WERI-Rb-1 (cell line): ENCODE results near the gene SPZ1.

Experiments used
- DNase-seq: peaks from one replicate; pipeline ENCODE4 v3.0.0-alpha.2; 2020
- H3K27ac ChIP-seq: fragments of 250-450 bp; sonication (Bioruptor Pico); 2 replicates; pipeline ENCODE4 v1.5.1; 2020; ENCODE audit warnings: mild to moderate bottlenecking, moderate library complexity
- H3K27me3 ChIP-seq: fragments of 250-450 bp; sonication (Bioruptor Pico); 2 replicates; pipeline ENCODE4 v1.5.1; 2021; ENCODE audit warnings: mild to moderate bottlenecking, low read depth, moderate library complexity; ENCODE audit not compliant: insufficient read depth, severe bottlenecking
- H3K36me3 ChIP-seq: fragments of 250-450 bp; sonication (Bioruptor Pico); 2 replicates; pipeline ENCODE4 v1.5.1; 2020; ENCODE audit warnings: mild to moderate bottlenecking, moderate library complexity
- H3K4me3 ChIP-seq: 2 replicates; pipeline ENCODE4 v1.5.1; 2011; ENCODE audit warnings: low read depth, mild to moderate bottlenecking, control low read depth, low read length
- H3K9me3 ChIP-seq: fragments of 250-450 bp; sonication (Bioruptor Pico); 2 replicates; pipeline ENCODE4 v1.5.1; 2021; ENCODE audit warnings: mild to moderate bottlenecking, moderate library complexity; ENCODE audit not compliant: severe bottlenecking
- CTCF ChIP-seq: IDR thresholded peaks from 2 replicates; pipeline ENCODE4 v1.5.1; 2011; ENCODE audit warnings: low read depth, mild to moderate bottlenecking, control low read depth, inconsistent platforms, low read length

SPZ1 gene

GRCh38 chr5:80357671-80358070, 37.9 kb downstream of the SPZ1 start:
- H3K9me3 ChIP-seq = no peaks in the 10 kb centered on the region
- H3K27me3 ChIP-seq = no peaks in the 10 kb centered on the region
- no peaks in the 10 kb centered on the region for H3K36me3 ChIP-seq
- TF ChIP-seq CTCF = no peak
- DNase-seq = no peak
- no peak overlapping the region for H3K4me3 ChIP-seq
- H3K27ac ChIP-seq = no peak overlapping the region

- H3K9me3 ChIP-seq = no peaks in the 10 kb centered on the region
- H3K27me3 ChIP-seq = no peaks in the 10 kb centered on the region
- no peak overlapping the region for H3K4me3 ChIP-seq
- no peaks in the 10 kb centered on the region for H3K36me3 ChIP-seq
- TF ChIP-seq CTCF = no peak
- H3K27ac ChIP-seq = no peak overlapping the region
- DNase-seq = no peak
Measured at GRCh38 chr5:80360914-80361444, 41.2 kb downstream of the SPZ1 start.

- H3K9me3 ChIP-seq = no peaks in the 10 kb centered on the region
- H3K4me3 ChIP-seq = no peak overlapping the region
- no peaks in the 10 kb centered on the region for H3K36me3 ChIP-seq
- TF ChIP-seq CTCF = no peak
- H3K27ac ChIP-seq = no peak overlapping the region
- H3K27me3 ChIP-seq = no peaks in the 10 kb centered on the region
- DNase-seq = no peak
Measured at GRCh38 chr5:80364892-80365291, 45.1 kb downstream of the SPZ1 start.

GRCh38 chr5:80368661-80369480, 49.1 kb downstream of the SPZ1 start:
- no peak for DNase-seq
- Histone ChIP-seq H3K36me3 (no peaks in the 10 kb centered on the region), H3K9me3 (peaks cover 3% of the 10 kb centered on the region), H3K4me3 (peak overlapping the region; percentile 20), H3K27me3 (no peaks in the 10 kb centered on the region), H3K27ac (peak overlapping the region; percentile 58)
- TF ChIP-seq CTCF = no peak

GRCh38 chr5:80369521-80369920, 49.7 kb downstream of the SPZ1 start:
- peak; percentile 80 for DNase-seq

More at GRCh38 chr5:80369521-80369920, 49.7 kb downstream of the SPZ1 start:
- no peak for TF ChIP-seq CTCF
- H3K27ac ChIP-seq = peak overlapping the region; percentile 58
- peaks cover 3% of the 10 kb centered on the region for H3K9me3 ChIP-seq
- peak overlapping the region; percentile 20 for H3K4me3 ChIP-seq
- H3K27me3 ChIP-seq = no peaks in the 10 kb centered on the region
- no peaks in the 10 kb centered on the region for H3K36me3 ChIP-seq
